ENCODE results near the gene TRPM2.

DNA sequence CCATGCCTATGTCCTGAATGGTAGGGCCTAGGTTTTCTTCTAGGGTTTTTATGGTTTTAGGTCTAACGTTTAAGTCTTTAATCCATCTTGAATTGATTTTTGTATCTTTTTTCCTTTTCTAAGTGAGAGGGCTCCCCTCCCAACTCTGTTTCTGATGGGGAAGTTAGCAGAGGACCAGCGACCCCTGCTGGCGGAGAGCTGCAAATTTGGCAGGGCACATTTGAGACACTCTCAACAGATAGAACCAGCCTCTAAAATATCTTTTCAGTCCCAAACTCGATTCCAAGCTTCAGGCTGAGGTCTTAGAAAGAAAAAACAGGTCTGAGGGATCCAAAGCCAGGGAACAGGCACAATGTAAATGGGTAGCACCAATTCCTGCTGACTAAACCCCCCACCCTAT lies 134.4 kb downstream of the TRPM2 start:
- TF ChIP-seq CTCF (IDR thresholded peaks at IDR 0.05) (no peak), POLR2A (IDR thresholded peaks at IDR 0.05) (no peak)
